CD4-positive, CD25-positive, alpha-beta regulatory T cell (primary cell): ENCODE measurements around the gene OR6M1. TPM values are rescaled to one million over a fixed set of nuclear protein-coding genes. Genes with fewer than 3 reads are reported as not detected.

Source experiments
- ATAC-seq, 2 donors: fragments of 150-1000 bp; cut with Tn5 transposase; one replicate each; pipeline ENCODE4 v1.10.0; 2021; ENCODE audit warnings: low read depth in 2 of 2, moderate number of reproducible peaks in 2 of 2, moderate library complexity in 1 of 2
- DNase-seq, 3 donors: peaks; one replicate each; pipeline versions ENCODE4 v3.0.0 to v3.0.0-alpha.2; 2012 to 2022; ENCODE audit warnings: mixed read lengths in 1 of 3
- H3K27ac ChIP-seq: one replicate; pipeline ENCODE4 v1.7.0; 2013; ENCODE audit warnings: mild to moderate bottlenecking, low read length; ENCODE audit not compliant: insufficient read depth, poor library complexity, severe bottlenecking
- H3K27me3 ChIP-seq: one replicate; pipeline ENCODE4 v1.7.0; 2013; ENCODE audit warnings: low read length; ENCODE audit not compliant: control insufficient read depth, insufficient read depth
- H3K36me3 ChIP-seq: one replicate; pipeline ENCODE4 v1.7.0; 2013; ENCODE audit warnings: mild to moderate bottlenecking, low read length, moderate library complexity; ENCODE audit not compliant: control insufficient read depth, insufficient read depth
- H3K4me1 ChIP-seq: 2 replicates; pipeline ENCODE4 v1.7.0; 2013; ENCODE audit warnings: mild to moderate bottlenecking, low read length; ENCODE audit not compliant: insufficient read depth, control insufficient read depth, poor library complexity, severe bottlenecking
- H3K4me3 ChIP-seq: one replicate; pipeline ENCODE4 v1.7.0; 2013; ENCODE audit warnings: low read depth, mild to moderate bottlenecking, low read length, moderate library complexity
- H3K9me3 ChIP-seq, 2 experiments: 1 replicate in 1 of 2; 2 replicates in 1 of 2; pipeline ENCODE4 v1.7.0; 2013; ENCODE audit warnings: low read length in 2 of 2, mild to moderate bottlenecking in 1 of 2, moderate library complexity in 1 of 2; ENCODE audit not compliant: control insufficient read depth in 2 of 2
- H3K27ac Mint-ChIP-seq, 3 donors: one replicate each; pipeline ENCODE4 v1.8.0; 2020 to 2022; ENCODE audit warnings: mild to moderate bottlenecking in 3 of 3, mixed read lengths in 3 of 3, moderate library complexity in 2 of 3
- H3K27me3 Mint-ChIP-seq: one replicate; pipeline ENCODE4 v1.8.0; 2022; ENCODE audit warnings: mild to moderate bottlenecking, mixed read lengths
- H3K36me3 Mint-ChIP-seq: one replicate; pipeline ENCODE4 v1.8.0; 2020; ENCODE audit warnings: mixed read lengths
- H3K4me1 Mint-ChIP-seq, 4 donors: one replicate each; pipeline ENCODE4 v1.8.0; 2020 to 2022; ENCODE audit warnings: mixed read lengths in 4 of 4, mild to moderate bottlenecking in 1 of 4
- H3K4me3 Mint-ChIP-seq, 4 donors: one replicate each; pipeline ENCODE4 v1.8.0; 2020 to 2022; ENCODE audit warnings: mild to moderate bottlenecking in 4 of 4, mixed read lengths in 4 of 4, moderate library complexity in 3 of 4
- H3K9me3 Mint-ChIP-seq, 7 donors: one replicate each; pipeline ENCODE4 v1.8.0; 2020 to 2022; ENCODE audit warnings: mixed read lengths in 7 of 7, mild to moderate bottlenecking in 3 of 7, moderate library complexity in 2 of 7
- polyA plus RNA-seq, 4 donors: library from polyadenylated mRNA; unstranded; fragments of 300-500 nt; fragmentation: Illumina TruSeq; gene quantifications; one replicate each; pipeline ENCODE4 v1.2.3, GENCODE V29; 2021
- total RNA-seq: library from RNA; stranded (reverse); gene quantifications from one replicate; pipeline ENCODE4 v1.2.3, GENCODE V29; 2022

Gene OR6M1
- total and polyA plus RNA-seq, 5 donors from 2014 or later: not detected

DNA sequence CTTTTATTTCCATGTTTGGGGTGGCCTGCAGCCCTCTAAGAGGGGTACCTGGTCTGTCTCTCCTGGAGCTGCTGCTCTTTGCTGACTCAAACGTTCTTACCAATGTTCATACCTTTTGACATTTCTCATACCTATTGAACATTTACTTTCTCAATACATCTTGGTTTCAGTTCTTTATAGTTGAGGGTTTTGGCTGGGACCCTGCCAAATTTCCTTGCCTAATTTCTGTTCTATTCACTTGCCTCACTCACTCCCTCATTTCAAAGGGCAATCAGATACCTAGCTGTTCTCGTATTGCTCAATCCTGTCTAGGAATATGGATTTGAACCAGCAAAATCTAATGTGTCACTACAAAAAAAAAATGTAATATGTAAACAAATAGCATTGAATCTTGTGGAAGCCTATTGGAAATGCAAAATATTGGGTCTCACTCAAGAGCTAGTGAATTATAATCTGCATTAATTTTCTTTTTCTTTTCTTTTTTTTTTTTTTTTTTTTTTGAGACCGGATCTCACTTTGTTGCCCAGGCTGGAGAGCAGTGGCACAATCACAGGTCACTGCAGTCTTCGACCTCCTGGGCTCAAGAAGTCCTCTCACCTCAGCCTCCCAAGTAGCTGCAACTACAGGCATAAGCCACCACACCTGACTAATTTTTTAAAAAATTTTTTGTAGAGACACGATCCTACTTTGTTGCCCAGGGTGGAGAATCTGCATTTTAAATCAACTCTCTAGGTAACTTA is 7.5 kb downstream of the OR6M1 start:
- Histone ChIP-seq H3K9me3 (no peaks in the 10 kb centered on the region), H3K36me3 (no peaks in the 10 kb centered on the region), H3K4me1 (no peaks in the 10 kb centered on the region), H3K27me3 (no peaks in the 10 kb centered on the region), H3K27ac (no peak overlapping the region), H3K4me3 (no peak overlapping the region)
- Mint-ChIP-seq H3K27me3 (no peaks in the 10 kb centered on the region), H3K4me1 (no peaks in the 10 kb centered on the region), H3K9me3 (no peaks in the 10 kb centered on the region), H3K4me3 (no peak overlapping the region), H3K36me3 (no peaks in the 10 kb centered on the region), H3K27ac (no peak overlapping the region)
- DNase-seq (no peak), ATAC-seq (no peak)

DNA sequence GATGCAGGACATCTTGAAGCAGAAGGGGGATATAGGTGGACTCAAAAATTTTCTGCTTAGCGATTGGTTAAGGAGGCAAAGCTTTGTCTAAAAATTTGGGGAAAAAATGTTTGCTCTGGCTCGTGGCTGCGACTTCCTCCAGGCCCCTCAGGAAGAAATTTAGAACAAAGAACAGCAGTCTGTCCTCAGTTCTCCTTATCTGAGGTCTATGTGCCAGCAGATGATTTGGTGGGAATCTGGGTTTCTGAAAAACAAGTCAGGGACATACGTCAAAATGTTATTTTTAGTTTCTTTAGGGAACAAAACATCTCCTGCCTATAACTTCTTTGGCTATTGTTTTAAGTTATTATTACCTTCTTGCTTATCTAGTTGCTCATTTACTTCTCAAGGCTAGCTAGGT is 8.1 kb downstream of the OR6M1 start:
- Mint-ChIP-seq H3K27ac (no peak overlapping the region), H3K36me3 (no peaks in the 10 kb centered on the region), H3K4me3 (no peak overlapping the region), H3K4me1 (no peaks in the 10 kb centered on the region), H3K9me3 (no peaks in the 10 kb centered on the region), H3K27me3 (no peaks in the 10 kb centered on the region)
- no peaks in the 10 kb centered on the region for H3K9me3 ChIP-seq
- H3K4me3 ChIP-seq: no peak overlapping the region
- no peaks in the 10 kb centered on the region for H3K36me3 ChIP-seq
- H3K27ac ChIP-seq: no peak overlapping the region
- H3K27me3 ChIP-seq: no peaks in the 10 kb centered on the region
- no peak for ATAC-seq
- no peaks in the 10 kb centered on the region for H3K4me1 ChIP-seq
- DNase-seq: no peak

DNA sequence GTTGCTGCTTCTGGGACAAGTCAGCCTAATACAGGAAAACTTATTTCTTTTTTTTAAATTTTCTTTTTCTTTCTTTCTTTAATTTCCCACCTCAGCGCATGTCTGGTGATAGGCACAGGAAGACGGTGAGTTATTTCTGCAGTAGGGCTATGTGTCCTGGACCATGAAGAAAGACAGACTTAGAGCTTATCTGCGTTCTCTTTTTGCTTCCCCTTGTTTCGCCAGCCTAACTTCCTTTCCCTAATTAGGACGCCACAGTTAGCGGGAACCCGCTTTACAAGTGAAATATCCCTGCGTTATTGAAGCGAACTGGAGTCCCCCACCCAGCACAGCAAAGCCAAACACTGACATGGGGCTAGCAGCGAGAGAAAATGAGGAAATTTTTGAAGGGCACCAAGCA is 8.6 kb downstream of the OR6M1 start:
- Histone ChIP-seq H3K27me3 (no peaks in the 10 kb centered on the region), H3K4me1 (no peaks in the 10 kb centered on the region), H3K27ac (no peak overlapping the region), H3K4me3 (no peak overlapping the region), H3K9me3 (no peaks in the 10 kb centered on the region), H3K36me3 (no peaks in the 10 kb centered on the region)
- no peaks in the 10 kb centered on the region for H3K36me3 Mint-ChIP-seq
- ATAC-seq (no peak), DNase-seq (no peak)
- H3K4me3 Mint-ChIP-seq: no peak overlapping the region
- no peak overlapping the region for H3K27ac Mint-ChIP-seq
- no peaks in the 10 kb centered on the region for H3K27me3 Mint-ChIP-seq
- no peaks in the 10 kb centered on the region for H3K4me1 Mint-ChIP-seq
- H3K9me3 Mint-ChIP-seq: no peaks in the 10 kb centered on the region

DNA sequence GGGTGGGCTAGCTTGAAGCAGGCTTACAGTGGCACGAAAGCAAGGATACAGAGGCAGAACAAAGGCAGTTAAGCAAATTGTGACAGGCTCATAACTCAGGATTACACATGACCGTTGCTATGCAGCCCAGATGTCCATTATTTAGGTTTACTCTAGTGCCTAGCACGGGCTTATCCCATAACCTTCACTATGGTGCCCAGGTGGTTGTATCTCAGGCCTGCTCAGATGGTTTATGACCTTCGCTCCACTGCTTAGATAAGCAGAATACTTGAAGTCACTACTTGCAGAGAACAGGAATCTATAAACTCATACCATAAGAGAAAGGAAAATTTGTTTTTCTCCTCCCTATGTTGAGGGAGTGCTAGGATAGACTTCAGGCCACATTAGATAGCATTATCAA is 9.0 kb downstream of the OR6M1 start:
- no peak overlapping the region for H3K27ac Mint-ChIP-seq
- no peak overlapping the region for H3K4me3 Mint-ChIP-seq
- Histone ChIP-seq H3K27me3 (no peaks in the 10 kb centered on the region), H3K9me3 (no peaks in the 10 kb centered on the region), H3K36me3 (no peaks in the 10 kb centered on the region), H3K4me3 (no peak overlapping the region), H3K4me1 (no peaks in the 10 kb centered on the region), H3K27ac (no peak overlapping the region)
- no peaks in the 10 kb centered on the region for H3K9me3 Mint-ChIP-seq
- H3K4me1 Mint-ChIP-seq: no peaks in the 10 kb centered on the region
- no peak for ATAC-seq
- H3K27me3 Mint-ChIP-seq: no peaks in the 10 kb centered on the region
- no peaks in the 10 kb centered on the region for H3K36me3 Mint-ChIP-seq
- DNase-seq: no peak

DNA sequence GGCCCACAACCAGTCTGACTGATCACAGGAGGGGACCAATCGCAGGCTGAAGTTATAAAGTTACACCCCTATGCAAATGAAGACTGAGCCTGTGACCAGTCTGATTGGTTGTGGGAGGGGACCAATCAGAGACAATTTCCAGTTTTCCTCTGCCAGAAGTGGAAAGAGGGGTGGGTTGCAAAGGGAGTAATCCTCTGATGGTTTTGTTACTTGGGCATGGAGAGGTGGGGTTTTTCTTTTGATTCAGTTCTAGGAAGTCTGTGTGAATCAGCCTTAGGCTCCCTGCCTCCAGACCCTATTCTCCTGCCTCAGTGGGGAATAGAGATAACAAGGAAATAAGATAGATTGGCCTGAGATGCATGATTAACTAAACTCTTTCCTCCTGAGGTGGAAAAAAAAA is 9.9 kb downstream of the OR6M1 start:
- no peak overlapping the region for H3K4me3 ChIP-seq
- ATAC-seq: no peak
- no peak for DNase-seq
- Mint-ChIP-seq H3K36me3 (no peaks in the 10 kb centered on the region), H3K4me3 (no peak overlapping the region), H3K27me3 (no peaks in the 10 kb centered on the region), H3K9me3 (no peaks in the 10 kb centered on the region), H3K27ac (no peak overlapping the region), H3K4me1 (no peaks in the 10 kb centered on the region)
- H3K27me3 ChIP-seq: no peaks in the 10 kb centered on the region
- H3K4me1 ChIP-seq: no peaks in the 10 kb centered on the region
- no peaks in the 10 kb centered on the region for H3K9me3 ChIP-seq
- H3K36me3 ChIP-seq: no peaks in the 10 kb centered on the region
- no peak overlapping the region for H3K27ac ChIP-seq

DNA sequence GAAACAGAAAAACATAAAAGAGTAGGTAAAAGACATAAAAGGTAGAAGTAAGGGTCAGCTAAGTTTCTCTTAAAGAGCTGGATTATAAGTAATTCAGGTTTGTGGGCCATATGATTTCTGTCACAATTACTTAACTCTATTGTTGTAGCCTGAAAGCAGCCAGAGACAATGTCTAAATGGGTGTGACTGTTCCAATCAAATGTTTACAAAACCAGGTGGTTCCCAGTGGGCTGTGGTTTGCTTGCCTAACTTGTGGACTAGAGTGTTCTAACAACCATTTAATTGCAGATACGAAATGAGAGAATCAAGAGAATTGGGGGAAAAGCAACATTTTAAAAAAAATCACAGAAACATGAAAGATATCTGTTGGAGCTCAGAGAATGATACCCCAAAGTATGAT is 22.6 kb downstream of the OR6M1 start:
- Mint-ChIP-seq H3K4me1 (no peaks in the 10 kb centered on the region), H3K4me3 (no peak overlapping the region), H3K9me3 (peaks cover 0 to 9% (median 3%) of the 10 kb centered on the region in 7 donors), H3K27ac (no peak overlapping the region), H3K27me3 (peaks cover 6% of the 10 kb centered on the region), H3K36me3 (no peaks in the 10 kb centered on the region)
- DNase-seq (no peak), ATAC-seq (no peak)
- no peaks in the 10 kb centered on the region for H3K9me3 ChIP-seq
- peaks cover under 1% of the 10 kb centered on the region for H3K27me3 ChIP-seq
- no peaks in the 10 kb centered on the region for H3K36me3 ChIP-seq
- no peaks in the 10 kb centered on the region for H3K4me1 ChIP-seq
- no peak overlapping the region for H3K27ac ChIP-seq
- H3K4me3 ChIP-seq: no peak overlapping the region

DNA sequence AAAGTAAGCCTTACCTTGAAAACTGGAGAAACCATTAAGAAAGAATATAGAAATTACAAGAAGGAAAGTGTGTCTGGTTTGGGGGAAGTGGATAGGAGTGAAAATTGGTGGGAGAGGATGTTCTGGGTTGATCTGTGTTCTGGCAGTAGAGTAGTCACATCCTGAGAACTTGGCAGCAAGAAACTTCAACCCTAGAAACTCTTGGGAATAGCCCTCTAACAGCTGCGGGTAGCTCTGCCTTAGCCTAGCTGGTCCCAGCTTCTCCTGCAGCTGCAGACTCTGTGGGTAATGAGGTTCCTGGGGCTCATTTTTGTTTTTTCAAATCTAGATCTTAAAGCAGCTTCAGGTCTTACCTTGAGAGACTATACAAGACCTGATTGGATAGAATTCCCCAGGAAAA is 27.6 kb downstream of the OR6M1 start:
- ATAC-seq (no peak), DNase-seq (no peak)
- H3K27ac ChIP-seq: no peak overlapping the region
- Mint-ChIP-seq H3K27me3 (peaks cover 6% of the 10 kb centered on the region), H3K4me1 (no peaks in the 10 kb centered on the region), H3K36me3 (no peaks in the 10 kb centered on the region), H3K27ac (no peak overlapping the region), H3K4me3 (no peak overlapping the region), H3K9me3 (no peaks in the 10 kb centered on the region)
- H3K27me3 ChIP-seq: peaks cover 3% of the 10 kb centered on the region
- no peaks in the 10 kb centered on the region for H3K4me1 ChIP-seq
- H3K9me3 ChIP-seq: no peaks in the 10 kb centered on the region
- H3K36me3 ChIP-seq: no peaks in the 10 kb centered on the region
- no peak overlapping the region for H3K4me3 ChIP-seq

DNA sequence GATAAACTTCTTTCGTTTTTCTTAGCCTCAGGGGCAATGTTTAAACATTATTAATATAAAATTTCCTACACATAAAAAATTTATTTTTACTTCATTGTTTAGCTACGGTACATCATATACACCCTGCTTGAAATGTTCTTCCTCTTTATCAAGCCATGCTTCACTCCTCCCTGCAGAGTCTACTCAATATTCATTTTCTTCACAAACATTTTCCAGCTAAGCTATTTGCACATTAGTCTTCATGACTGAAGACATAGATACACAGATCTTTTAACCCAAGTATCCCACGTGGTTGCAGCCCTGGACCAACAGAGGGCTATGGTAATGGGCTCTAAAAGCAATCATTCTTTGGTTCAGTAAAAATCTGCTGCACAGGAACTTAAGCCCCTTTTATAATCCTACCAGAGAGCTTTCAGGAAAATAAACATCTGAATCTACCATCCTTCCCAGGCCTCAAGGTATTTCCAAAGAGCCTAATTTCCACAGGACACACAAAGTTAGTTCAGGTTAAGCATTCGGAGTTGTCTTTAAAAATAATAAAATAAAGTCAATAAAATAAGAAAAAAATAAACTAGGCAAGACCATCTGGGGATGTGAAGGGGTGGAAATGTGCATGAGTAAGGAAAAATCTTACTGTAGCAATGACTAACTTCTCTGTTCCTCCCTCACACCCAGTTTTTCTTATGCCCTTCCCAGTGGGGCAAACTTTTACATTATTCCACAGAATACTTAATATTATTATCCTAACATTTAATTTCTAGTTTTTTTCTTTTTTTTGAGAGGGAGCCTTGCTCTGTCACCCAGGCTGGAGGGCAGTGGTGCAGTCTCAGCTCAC is 30.2 kb downstream of the OR6M1 start:
- Histone ChIP-seq H3K36me3 (no peaks in the 10 kb centered on the region), H3K9me3 (no peaks in the 10 kb centered on the region), H3K27me3 (peaks cover 3% of the 10 kb centered on the region), H3K27ac (no peak overlapping the region), H3K4me3 (no peak overlapping the region), H3K4me1 (no peaks in the 10 kb centered on the region)
- Mint-ChIP-seq H3K36me3 (no peaks in the 10 kb centered on the region), H3K27me3 (no peaks in the 10 kb centered on the region), H3K4me3 (no peak overlapping the region), H3K4me1 (no peaks in the 10 kb centered on the region), H3K9me3 (peaks cover 0 to 1% (median 0%) of the 10 kb centered on the region in 7 donors), H3K27ac (no peak overlapping the region)
- ATAC-seq: no peak
- DNase-seq: no peak
